ENCODE results near the gene ABCB1.

DNA sequence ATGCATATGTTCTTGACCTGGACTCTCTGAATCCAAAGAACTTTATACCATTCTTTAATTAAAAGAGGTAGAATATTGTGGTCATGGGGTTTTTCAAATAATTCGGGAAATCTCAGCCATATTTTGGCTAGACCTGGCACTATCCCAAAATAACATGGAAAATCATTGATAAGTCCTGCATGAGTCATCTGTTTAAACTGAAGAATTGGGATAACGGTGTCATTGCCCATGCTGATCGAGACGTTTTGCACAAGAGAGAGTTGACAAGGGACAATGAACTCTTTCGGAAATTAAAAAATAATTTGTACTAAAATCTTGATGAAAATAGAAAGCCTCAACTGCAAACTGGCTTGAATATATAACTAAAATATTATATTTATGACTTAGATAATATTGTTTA, 105.3 kb downstream of the ABCB1 start:
- TF ChIP-seq, protein P1, sequence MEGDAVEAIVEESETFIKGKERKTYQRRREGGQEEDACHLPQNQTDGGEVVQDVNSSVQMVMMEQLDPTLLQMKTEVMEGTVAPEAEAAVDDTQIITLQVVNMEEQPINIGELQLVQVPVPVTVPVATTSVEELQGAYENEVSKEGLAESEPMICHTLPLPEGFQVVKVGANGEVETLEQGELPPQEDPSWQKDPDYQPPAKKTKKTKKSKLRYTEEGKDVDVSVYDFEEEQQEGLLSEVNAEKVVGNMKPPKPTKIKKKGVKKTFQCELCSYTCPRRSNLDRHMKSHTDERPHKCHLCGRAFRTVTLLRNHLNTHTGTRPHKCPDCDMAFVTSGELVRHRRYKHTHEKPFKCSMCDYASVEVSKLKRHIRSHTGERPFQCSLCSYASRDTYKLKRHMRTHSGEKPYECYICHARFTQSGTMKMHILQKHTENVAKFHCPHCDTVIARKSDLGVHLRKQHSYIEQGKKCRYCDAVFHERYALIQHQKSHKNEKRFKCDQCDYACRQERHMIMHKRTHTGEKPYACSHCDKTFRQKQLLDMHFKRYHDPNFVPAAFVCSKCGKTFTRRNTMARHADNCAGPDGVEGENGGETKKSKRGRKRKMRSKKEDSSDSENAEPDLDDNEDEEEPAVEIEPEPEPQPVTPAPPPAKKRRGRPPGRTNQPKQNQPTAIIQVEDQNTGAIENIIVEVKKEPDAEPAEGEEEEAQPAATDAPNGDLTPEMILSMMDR (IDR thresholded peaks at IDR 0.05), result no peak
- TF ChIP-seq EP300 (IDR thresholded peaks at IDR 0.05) (no peak), POLR2AphosphoS5 (IDR thresholded peaks at IDR 0.05) (no peak)
